Calu3 (cell line): ENCODE data around the gene FEM1B. TPM values are rescaled to one million over a fixed set of nuclear protein-coding genes. Genes with fewer than 3 reads are reported as not detected.

Experiments used
- BruUV-seq: library from RNA; stranded (reverse); fragments of 400-500 nt; replicated peaks from 2 replicates; lab custom pipeline; 2021; lab: Mats Ljungman, UMichigan
- CTCF ChIA-PET: fragments of 300-600 bp; sonication (Branson Sonifier 250); formaldehyde crosslinking; loops from one replicate; lab custom pipeline; 2022; ENCODE audit warnings: antibody characterized with exemption; lab: Charles Lee
- DNase-seq: peaks from one replicate; pipeline ENCODE4 v3.0.0; 2022
- H3K27ac Mint-ChIP-seq: one replicate; pipeline ENCODE4 v1.8.0; 2022; ENCODE audit warnings: mixed read lengths; ENCODE audit not compliant: unreplicated experiment
- H3K27me3 Mint-ChIP-seq: one replicate; pipeline ENCODE4 v1.8.0; 2022; ENCODE audit warnings: mixed read lengths; ENCODE audit not compliant: unreplicated experiment
- H3K36me3 Mint-ChIP-seq: one replicate; pipeline ENCODE4 v1.8.0; 2022; ENCODE audit warnings: mild to moderate bottlenecking, moderate library complexity, mixed read lengths; ENCODE audit not compliant: insufficient read depth, unreplicated experiment
- H3K4me1 Mint-ChIP-seq: one replicate; pipeline ENCODE4 v1.8.0; 2022; ENCODE audit warnings: mild to moderate bottlenecking, low read depth, mixed read lengths; ENCODE audit not compliant: unreplicated experiment
- H3K4me3 Mint-ChIP-seq: one replicate; pipeline ENCODE4 v1.8.0; 2022; ENCODE audit warnings: mild to moderate bottlenecking, low read depth, moderate library complexity, mixed read lengths; ENCODE audit not compliant: unreplicated experiment
- H3K9me3 Mint-ChIP-seq: one replicate; pipeline ENCODE4 v1.8.0; 2022; ENCODE audit warnings: low read depth, mixed read lengths; ENCODE audit not compliant: unreplicated experiment
- CTCF ChIP-seq: fragments of 200-600 bp; IDR thresholded peaks from one replicate; pipeline ENCODE4 v1.8.0; 2022; ENCODE audit warnings: antibody characterized with exemption; ENCODE audit not compliant: unreplicated experiment
- intact Hi-C: fragments of 100-400 bp; cut with micrococcal nuclease; formaldehyde crosslinking; loops from one replicate; pipeline ENCODE4 v1.10.0; 2022; ENCODE audit not compliant: unreplicated experiment
- total RNA-seq: library from RNA; stranded (reverse); gene quantifications from 2 replicates; pipeline ENCODE4 v1.2.3, GENCODE V29; 2022

FEM1B gene
- total RNA-seq, 1 experiment from 2014 or later, result 41.4 TPM

- peak; percentile 90 for DNase-seq
Measured at GRCh38 chr15:68229386-68230156, 48.0 kb upstream of the FEM1B start, which contains the start of gene CLN6. CLN6 (minus strand) TSS chr15:68229728; CDS start chr15:68229584, 144 bp downstream.

GRCh38 chr15:68230157-68231100 is 47.1 kb upstream of the FEM1B start:
- Mint-ChIP-seq H3K4me3 (peak overlapping the region; percentile 93), H3K36me3 (peaks cover 34% of the 10 kb centered on the region), H3K27me3 (peaks cover 10% of the 10 kb centered on the region), H3K27ac (no peak overlapping the region), H3K4me1 (peaks cover 21% of the 10 kb centered on the region), H3K9me3 (no peaks in the 10 kb centered on the region)
- intact Hi-C loops, result no loop called here
- TSS peak; percentile 41 for BruUV-seq
- TF ChIP-seq CTCF, result no peak
- CTCF ChIA-PET, result interaction anchor here (0.9 to 2.0 kb wide), 3 partner anchors 23 to 35 kb away, joined by 3 to 10 read pairs (median 4); no protein-coding TSS in a partner anchor
- DNase-seq, result no peak

More at GRCh38 chr15:68229386-68230156, 48.0 kb upstream of the FEM1B start, which contains the start of gene CLN6:
- peak within 1 kb of the TSS; percentile 65 for H3K27ac Mint-ChIP-seq
- peaks cover 34% of the 10 kb centered on the region for H3K36me3 Mint-ChIP-seq
- H3K9me3 Mint-ChIP-seq, result no peaks in the 10 kb centered on the region
- no TSS peak for BruUV-seq
- H3K4me3 Mint-ChIP-seq, result peak within 1 kb of the TSS; percentile 93
- intact Hi-C loops, result no loop called here
- CTCF ChIA-PET, result interaction anchor here (0.6 to 2.0 kb wide), 5 partner anchors 24 to 77 kb away, joined by 3 to 10 read pairs (median 3); no protein-coding TSS in a partner anchor
- peaks cover 10% of the 10 kb centered on the region for H3K27me3 Mint-ChIP-seq
- TF ChIP-seq CTCF, result no peak
- peaks cover 28% of the 10 kb centered on the region for H3K4me1 Mint-ChIP-seq

GRCh38 chr15:68231102-68231818 is 46.3 kb upstream of the FEM1B start:
- TF ChIP-seq CTCF, result no peak
- BruUV-seq, result no TSS peak
- intact Hi-C loops, result no loop called here
- Mint-ChIP-seq H3K36me3 (peaks cover 34% of the 10 kb centered on the region), H3K4me1 (peaks cover 21% of the 10 kb centered on the region), H3K27me3 (peaks cover 10% of the 10 kb centered on the region), H3K27ac (no peak overlapping the region), H3K9me3 (no peaks in the 10 kb centered on the region), H3K4me3 (peak overlapping the region; percentile 33)
- no peak for DNase-seq
- CTCF ChIA-PET, result interaction anchor here (0.7 kb wide), 1 partner anchor 54 kb away, joined by 5 read pairs; no protein-coding TSS in a partner anchor

- intact Hi-C loops, result no loop called here
- Mint-ChIP-seq H3K27me3 (peaks cover 10% of the 10 kb centered on the region), H3K4me1 (peaks cover 15% of the 10 kb centered on the region), H3K9me3 (no peaks in the 10 kb centered on the region), H3K4me3 (no peak overlapping the region), H3K27ac (no peak overlapping the region), H3K36me3 (peaks cover 33% of the 10 kb centered on the region)
- CTCF ChIA-PET, result no interaction called here
- DNase-seq, result no peak
- TF ChIP-seq CTCF, result no peak
- no TSS peak for BruUV-seq
Measured at GRCh38 chr15:68232449-68232848, 45.1 kb upstream of the FEM1B start.
